Aorta (tissue), 5 donors: ENCODE results near the gene RETSAT. TPM values are rescaled to one million over a fixed set of nuclear protein-coding genes. Genes with fewer than 3 reads are reported as not detected.

Experiments
- ATAC-seq: fragments of 200-7000 bp; cut with Tn5 transposase; one replicate; pipeline ENCODE4 v1.9.1; 2022; ENCODE audit warnings: moderate library complexity; ENCODE audit not compliant: low FRiP score
- DNase-seq, 2 donors: peaks; one replicate each; pipeline ENCODE4 v3.0.0-alpha.2; 2020
- H3K27ac ChIP-seq, 2 donors: one replicate each; pipeline ENCODE4 v1.5.1; 2013; ENCODE audit warnings: low read length in 2 of 2, mild to moderate bottlenecking in 2 of 2, moderate library complexity in 2 of 2, control low read depth in 1 of 2, inconsistent platforms in 1 of 2, low read depth in 1 of 2
- H3K27me3 ChIP-seq, 2 donors: one replicate each; pipeline ENCODE4 v1.6.1; 2013; ENCODE audit warnings: control low read depth in 1 of 2, low read length in 1 of 2, mild to moderate bottlenecking in 1 of 2, moderate library complexity in 1 of 2; ENCODE audit not compliant: insufficient read depth in 2 of 2, control insufficient read depth in 1 of 2
- H3K36me3 ChIP-seq, 2 donors: one replicate each; pipeline ENCODE4 v1.6.1; 2013; ENCODE audit warnings: control low read depth in 1 of 2, low read length in 1 of 2, mild to moderate bottlenecking in 1 of 2; ENCODE audit not compliant: insufficient read depth in 2 of 2, control insufficient read depth in 1 of 2
- H3K4me1 ChIP-seq, 2 donors: one replicate each; pipeline ENCODE4 v1.6.1; 2013; ENCODE audit warnings: low read length in 2 of 2, control low read depth in 1 of 2, mild to moderate bottlenecking in 1 of 2, moderate library complexity in 1 of 2; ENCODE audit not compliant: insufficient read depth in 2 of 2, control insufficient read depth in 1 of 2
- H3K4me3 ChIP-seq, 2 donors: one replicate each; pipeline ENCODE4 v1.5.1; 2013; ENCODE audit warnings: low read length in 2 of 2, control low read depth in 1 of 2, mild to moderate bottlenecking in 1 of 2
- H3K9me3 ChIP-seq: one replicate; pipeline ENCODE4 v1.6.1; 2013; ENCODE audit warnings: mild to moderate bottlenecking, low read length; ENCODE audit not compliant: control insufficient read depth
- WGBS, 2 donors: extraction: QIAGEN DNeasy Blood & Tissue Kit; methylation state at CpG; one replicate each; pipeline ENCODE4 v1.1.7; 2013; 5-methylcytosine and 5-hydroxymethylcytosine counted together
- intact Hi-C, 2 donors: fragments of 100-400 bp; cut with DNase I; formaldehyde crosslinking; loops; one replicate each; pipeline versions ENCODE4 v1.14.2 to v1.15.0; 2022
- long read RNA-seq, 2 donors: library from polyadenylated mRNA; unstranded; transcript quantifications; one replicate each; pipeline ENCODE4 v2.0.0, GENCODE V29; 2020 to 2021
- polyA plus RNA-seq, 2 donors: library from polyadenylated mRNA; stranded (reverse); fragments of 200-250 nt; gene quantifications; one replicate each; pipeline ENCODE4 v1.2.3, GENCODE V29; 2013
- total RNA-seq, 2 donors: library from RNA; stranded (reverse); fragmentation: NEBNext Ultra II Directional; extraction: Animal tissue kit (Norgen Biotek cat#: 25700); gene quantifications; one replicate each; pipeline ENCODE4 v1.2.1, GENCODE V29; 2021
- donor health status: healthy with polysubstance abuse.
- donor health status: Bipolar disorder and iron deficiency.
- donor health status: DM: no; HTN: no; CAD: no.
- donor health status: DM: no; HTN: no; CAD: no.
- donor health status: DM: yes; HTN: yes; CAD: no.

The RETSAT gene
- total RNA-seq: 10 to 100 TPM; 23.8 to 29.5 TPM
- polyA plus RNA-seq: 10 to 100 TPM; 18.9 to 22.7 TPM
- long read RNA-seq, donor 1, transcript RETSAT-201 (11 exons, 3,100 nt): major isoform, 14 of 36 reads
- long read RNA-seq, donor 1, partial matches to known transcripts: 20 of 36 reads
- long read RNA-seq, donor 1, other reads (novel, unspliced or antisense): 2 of 36 reads
- long read RNA-seq, donor 2, partial matches to known transcripts: 2 of 3 reads
- long read RNA-seq, donor 2, other reads (novel, unspliced or antisense): 0 of 3 reads

DNA sequence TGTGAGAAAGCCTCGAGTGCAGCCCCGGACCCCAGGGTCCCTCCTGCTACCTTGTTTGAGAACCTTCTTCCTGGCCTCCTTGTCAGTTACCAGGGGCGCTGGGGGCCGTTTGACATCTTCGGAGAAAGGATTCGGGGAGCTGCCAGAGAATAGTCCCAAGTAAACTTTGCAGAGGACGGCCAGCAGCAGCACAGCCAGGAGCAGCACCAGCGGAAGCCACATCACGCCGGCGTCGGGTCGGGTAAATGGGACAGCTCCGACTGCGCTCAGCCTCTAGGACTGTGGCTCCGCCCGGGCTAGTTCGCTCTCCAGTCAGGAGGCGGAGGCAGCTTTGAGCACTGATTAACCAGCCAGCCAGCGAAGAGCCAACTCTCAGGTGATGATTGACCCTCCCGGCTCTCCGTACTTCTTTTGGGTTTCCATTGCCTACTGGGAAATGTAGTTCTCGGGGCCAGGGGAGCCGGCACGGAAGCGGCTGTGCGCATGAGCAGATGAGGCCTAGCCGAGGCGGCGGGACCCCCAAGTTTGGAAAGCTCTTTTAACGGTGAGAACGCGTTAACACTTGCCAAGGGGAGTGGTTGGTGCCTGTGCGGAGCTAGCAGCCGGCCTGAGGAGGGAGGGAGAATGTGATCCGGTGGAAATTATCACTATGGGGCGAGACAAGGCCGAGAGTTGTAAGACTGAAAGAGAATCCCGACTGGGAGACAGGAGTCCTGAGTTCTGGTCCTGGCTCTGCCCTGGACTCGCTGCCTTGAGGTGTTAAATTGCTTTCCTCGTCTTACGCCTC lies at the start of gene RETSAT, which contains the start of gene ELMOD3:
Gene RETSAT, minus strand, starts transcription at position 243 of the 787 bp plus-strand sequence. Its CDS starts 21 bp downstream, at position 222.
Gene ELMOD3, plus strand, starts transcription at position 484 of the 787 bp plus-strand sequence. CDS start 2,430 bp downstream, outside the sequence.
- Histone ChIP-seq H3K4me1 (peaks cover 0 to 2% of the 10 kb centered on the region in 2 donors), H3K36me3 (no peaks in the 10 kb centered on the region), H3K4me3 (peak within 1 kb of the TSS; percentile 66 to 75), H3K9me3 (no peaks in the 10 kb centered on the region), H3K27me3 (no peaks in the 10 kb centered on the region), H3K27ac (peak within 1 kb of the TSS in 1 of 2 donors; percentile 9)
- intact Hi-C loops: loop anchor here in 1 of 2 donors (2.0 kb wide), 1 partner anchor 26 kb away; no protein-coding TSS in a partner anchor
- WGBS, 2 donors: 0% methylated on average over 42 of the region's 42 CpGs
- DNase-seq (peak; percentile 97 to 98), ATAC-seq (peak; percentile 99)

DNA sequence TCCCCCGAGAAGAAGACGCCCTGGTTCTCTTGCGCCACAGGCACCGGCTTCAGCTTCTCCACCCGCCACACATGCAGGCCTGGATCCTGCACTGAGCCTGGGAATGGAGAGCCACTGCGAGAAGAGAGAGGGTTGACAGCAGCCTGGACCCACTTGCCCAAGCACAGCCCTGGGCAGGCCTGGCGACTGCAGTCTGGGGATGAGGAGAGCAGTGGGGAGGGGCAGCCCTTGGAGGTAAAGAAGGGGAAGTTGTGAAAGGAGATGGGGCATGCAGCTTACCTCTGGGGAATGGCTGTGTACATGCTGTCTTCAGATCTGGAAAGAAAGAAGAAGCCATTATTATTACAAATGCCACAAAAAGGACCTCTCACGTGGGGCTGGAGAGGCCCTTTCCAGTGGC lies 47.5 kb upstream of the RETSAT start:
- Histone ChIP-seq H3K9me3 (no peaks in the 10 kb centered on the region), H3K27ac (no peak overlapping the region), H3K4me1 (no peaks in the 10 kb centered on the region), H3K36me3 (no peaks in the 10 kb centered on the region), H3K4me3 (no peak overlapping the region), H3K27me3 (no peaks in the 10 kb centered on the region)
- ATAC-seq (no peak), DNase-seq (no peak)
- intact Hi-C loops: no loop called here
- WGBS, 2 donors: 91 to 96% methylated on average over 8 of the region's 8 CpGs

DNA sequence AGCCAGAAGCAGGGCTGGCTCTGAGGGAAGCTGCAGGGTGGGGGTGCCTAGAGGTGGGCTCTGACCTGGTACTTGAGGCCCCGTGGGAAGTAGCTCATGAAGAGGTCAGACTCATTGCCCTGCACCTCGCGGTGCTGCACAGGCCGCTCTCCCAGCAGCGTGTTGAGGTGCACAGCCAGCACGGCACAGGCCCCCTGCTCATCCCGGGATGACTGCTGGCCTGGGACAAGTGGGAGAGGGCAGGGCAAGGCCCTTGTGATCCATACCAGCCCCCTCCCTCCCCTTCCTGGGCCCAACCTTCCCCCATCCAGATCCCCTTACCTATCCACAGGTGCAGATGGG lies 47.1 kb upstream of the RETSAT start:
- H3K27ac ChIP-seq: no peak overlapping the region
- intact Hi-C loops: no loop called here
- WGBS, 2 donors: 92 to 97% methylated on average over 7 of the region's 7 CpGs
- no peaks in the 10 kb centered on the region for H3K9me3 ChIP-seq
- H3K4me3 ChIP-seq: no peak overlapping the region
- no peaks in the 10 kb centered on the region for H3K36me3 ChIP-seq
- H3K27me3 ChIP-seq: no peaks in the 10 kb centered on the region
- no peak for ATAC-seq
- peak in 1 of 2 donors; percentile 59 for DNase-seq
- H3K4me1 ChIP-seq: no peaks in the 10 kb centered on the region

DNA sequence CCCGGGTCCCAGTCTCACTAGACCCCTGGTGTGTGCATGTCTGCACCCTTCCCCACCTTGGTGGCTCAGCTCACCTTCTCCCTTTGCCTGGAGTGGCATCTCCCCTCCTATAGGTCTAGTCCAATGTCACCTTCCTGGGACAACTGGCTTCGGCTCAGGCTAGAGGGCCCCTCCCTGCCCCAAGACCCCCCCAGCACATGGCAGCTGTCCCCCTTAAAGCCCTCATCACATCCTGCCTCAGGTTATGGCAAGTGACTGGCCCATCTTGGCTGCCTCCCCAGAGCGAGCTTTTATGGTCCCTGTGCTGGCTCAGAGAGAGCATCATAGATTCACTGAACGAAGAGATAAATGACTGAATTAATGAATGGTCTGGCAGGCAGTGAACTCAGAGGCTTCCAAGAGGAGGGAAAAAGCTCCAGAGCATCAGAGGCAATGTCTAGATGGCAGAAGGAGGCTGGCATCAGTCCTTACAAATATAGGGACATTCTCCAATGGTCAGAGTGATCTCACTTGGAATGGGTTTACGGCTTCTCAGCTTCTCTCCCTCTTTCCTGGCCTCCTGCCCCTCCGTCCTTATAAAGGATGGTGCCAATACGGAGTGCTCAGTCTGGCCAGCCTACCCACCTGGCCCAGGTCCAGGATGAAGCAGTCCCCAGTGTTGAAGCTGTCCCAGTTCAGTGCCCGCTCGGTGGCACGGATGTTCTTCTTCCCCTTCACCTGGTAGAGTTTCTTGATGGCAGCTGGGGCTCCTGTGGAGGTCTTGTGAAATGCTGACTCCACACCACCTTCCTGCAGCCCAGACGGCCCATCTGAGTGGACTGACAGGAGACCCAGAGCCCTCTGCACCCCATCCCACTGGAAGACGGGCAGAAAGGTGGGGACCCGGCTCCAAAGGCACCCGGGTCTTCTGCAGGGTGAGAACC lies 46.5 kb upstream of the RETSAT start:
- WGBS, 2 donors: 51% methylated on average over 14 of the region's 14 CpGs
- DNase-seq (peak in 1 of 2 donors; percentile 58), ATAC-seq (peak; percentile 14)
- Histone ChIP-seq H3K36me3 (no peaks in the 10 kb centered on the region), H3K4me3 (no peak overlapping the region), H3K27me3 (no peaks in the 10 kb centered on the region), H3K27ac (no peak overlapping the region), H3K4me1 (no peaks in the 10 kb centered on the region), H3K9me3 (no peaks in the 10 kb centered on the region)
- intact Hi-C loops: no loop called here

DNA sequence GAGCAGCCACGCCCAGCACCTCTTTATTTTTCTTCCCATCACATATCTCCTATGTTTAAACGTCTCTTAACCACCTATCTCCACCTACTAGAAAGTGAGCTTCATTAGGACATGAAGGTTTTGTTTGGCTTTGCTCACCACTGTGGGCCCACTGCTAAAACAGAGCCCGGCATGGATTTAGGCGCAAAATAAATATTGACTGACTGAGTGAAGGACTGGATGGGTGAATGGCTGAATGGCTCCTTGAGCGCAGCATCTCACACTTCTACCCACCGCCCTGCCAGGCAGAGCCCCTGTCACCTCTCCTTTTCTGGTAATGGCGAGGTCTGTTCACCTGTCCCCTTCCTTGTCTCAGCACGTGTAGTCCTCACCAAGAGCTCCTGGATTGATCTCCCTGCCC lies 45.7 kb upstream of the RETSAT start:
- Histone ChIP-seq H3K27me3 (no peaks in the 10 kb centered on the region), H3K4me3 (no peak overlapping the region), H3K9me3 (no peaks in the 10 kb centered on the region), H3K27ac (no peak overlapping the region), H3K4me1 (no peaks in the 10 kb centered on the region), H3K36me3 (no peaks in the 10 kb centered on the region)
- ATAC-seq: no peak
- intact Hi-C loops: no loop called here
- DNase-seq: no peak
- 91 to 94% methylated on average over 8 of the region's 8 CpGs for WGBS, 2 donors

DNA sequence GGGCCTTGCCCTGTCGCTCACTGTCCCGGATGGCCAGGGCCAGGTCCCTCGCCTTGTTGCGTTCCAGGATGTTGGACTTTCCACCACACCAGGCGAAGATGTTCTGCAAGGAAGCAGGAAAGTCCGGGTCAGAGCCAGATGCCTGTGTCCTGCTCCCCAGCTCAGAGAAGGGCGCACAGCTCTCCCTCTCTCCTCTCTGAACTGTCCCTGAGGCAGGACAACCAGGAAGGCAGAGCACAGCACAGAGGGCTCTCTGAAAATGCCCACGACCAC lies 44.8 kb upstream of the RETSAT start:
- Histone ChIP-seq H3K4me3 (no peak overlapping the region), H3K4me1 (no peaks in the 10 kb centered on the region), H3K27ac (no peak overlapping the region), H3K9me3 (no peaks in the 10 kb centered on the region), H3K27me3 (no peaks in the 10 kb centered on the region), H3K36me3 (no peaks in the 10 kb centered on the region)
- 96 to 98% methylated on average over 8 of the region's 8 CpGs for WGBS, 2 donors
- DNase-seq: no peak
- ATAC-seq: no peak
- intact Hi-C loops: no loop called here

DNA sequence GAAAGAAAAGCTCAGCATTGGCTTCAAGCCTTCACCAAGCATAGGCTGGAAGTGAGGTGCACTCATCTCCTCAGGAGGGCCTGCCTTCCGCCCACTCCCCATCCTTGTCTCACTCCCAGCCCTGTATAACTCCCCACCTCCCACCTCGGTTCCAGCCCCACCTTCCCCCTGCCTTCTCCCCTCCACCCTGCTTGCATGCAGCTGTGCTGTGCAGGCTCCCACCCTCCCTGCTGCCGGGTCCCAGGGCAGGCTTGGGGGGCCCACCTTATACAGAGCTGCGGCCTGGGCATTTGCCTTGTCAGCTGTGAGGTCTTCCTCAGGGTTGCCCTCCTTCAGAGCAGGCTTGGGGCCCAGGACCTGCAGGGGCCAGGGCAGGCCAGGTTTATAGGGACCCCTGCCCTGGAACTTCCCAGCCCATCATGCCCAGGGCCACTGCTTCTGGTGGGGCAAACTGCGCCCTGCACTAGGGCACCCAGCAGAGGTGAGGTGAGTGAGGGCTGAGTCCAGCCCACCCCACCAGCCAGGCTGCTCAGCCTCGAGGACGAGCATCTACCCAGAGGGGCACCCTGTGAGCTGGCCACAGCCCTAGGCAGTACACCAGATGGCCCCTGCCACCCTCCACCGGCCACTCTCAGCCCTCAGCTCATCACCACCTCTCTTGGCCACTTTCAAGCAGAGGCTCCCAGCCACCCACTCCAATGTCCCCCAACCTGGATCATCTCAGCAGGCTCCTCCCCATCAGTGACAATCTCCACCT lies 44.3 kb upstream of the RETSAT start:
- 94% methylated on average over 8 of the region's 8 CpGs for WGBS, 2 donors
- DNase-seq (peak; percentile 33 to 64), ATAC-seq (peak; percentile 24)

DNA sequence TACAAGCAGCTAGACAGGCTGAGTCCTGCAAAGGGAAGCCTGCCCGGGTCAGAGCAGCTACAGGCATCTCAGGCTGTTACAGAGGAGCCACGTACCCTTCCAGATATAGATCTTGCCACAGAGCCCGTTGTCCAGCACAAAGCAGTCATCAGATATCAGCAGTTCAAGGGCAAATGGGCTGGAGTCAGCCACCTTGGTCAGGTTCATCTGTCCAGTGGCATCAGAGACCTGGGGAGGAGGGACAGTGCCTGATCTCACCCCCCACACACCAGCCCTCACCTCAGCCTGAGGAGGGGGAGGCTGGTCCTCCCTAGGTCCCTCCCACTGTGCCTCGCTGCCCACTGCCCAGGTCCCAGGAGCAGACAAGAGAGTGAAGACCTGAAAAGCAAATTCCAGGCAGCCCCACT lies 43.6 kb upstream of the RETSAT start:
- H3K4me3 ChIP-seq: no peak overlapping the region
- DNase-seq (peak in 1 of 2 donors; percentile 33), ATAC-seq (no peak)
- 93 to 99% methylated on average over 4 of the region's 4 CpGs for WGBS, 2 donors
- no peaks in the 10 kb centered on the region for H3K36me3 ChIP-seq
- no peak overlapping the region for H3K27ac ChIP-seq
- H3K27me3 ChIP-seq: no peaks in the 10 kb centered on the region
- no peaks in the 10 kb centered on the region for H3K4me1 ChIP-seq
- H3K9me3 ChIP-seq: no peaks in the 10 kb centered on the region
- intact Hi-C loops: no loop called here

More for the DNA sequence above, 44.3 kb upstream of the RETSAT start:
- intact Hi-C loops: no loop called here
- H3K4me3 ChIP-seq: no peak overlapping the region
- no peaks in the 10 kb centered on the region for H3K36me3 ChIP-seq
- no peaks in the 10 kb centered on the region for H3K9me3 ChIP-seq
- H3K27ac ChIP-seq: no peak overlapping the region
- H3K27me3 ChIP-seq: no peaks in the 10 kb centered on the region
- no peaks in the 10 kb centered on the region for H3K4me1 ChIP-seq
